Body of pancreas (tissue), 4 donors: ENCODE results near the gene CDC42SE2.

Source experiments
- CTCF ChIP-seq, 7 experiments: fragments of 450-650 bp in 4 of 7; fragments of 200-600 bp in 3 of 7; sonication (generic) in 3 of 7; IDR thresholded peaks; one replicate each; pipeline ENCODE4 v1.5.1; 2016 to 2019; ENCODE audit warnings: antibody characterized with exemption in 7 of 7
- POLR2A ChIP-seq, 3 donors: fragments of 450-650 bp; IDR thresholded peaks; one replicate each; pipeline ENCODE4 v1.6.1; 2016; ENCODE audit warnings: antibody characterized with exemption in 3 of 3, mild to moderate bottlenecking in 2 of 3

GRCh38 chr5:131426011-131426410 is 162.2 kb downstream of the CDC42SE2 start:
- TF ChIP-seq CTCF (IDR thresholded peaks at IDR 0.05) (no peak), POLR2A (IDR thresholded peaks at IDR 0.05) (no peak)
